Measurements from ENCODE around the gene CDPF1. TPM values are rescaled to one million over a fixed set of nuclear protein-coding genes. Genes with fewer than 3 reads are reported as not detected.
A peak's percentile ranks its signal among the peaks of the same experiment; 100 is the strongest.

CDPF1 gene
- total and polyA plus RNA-seq, 2 of the 13 experiments (the other 11 are each of a cell fraction or from before 2014, with no cell fraction given): 5.2 to 8.1 TPM

DNA sequence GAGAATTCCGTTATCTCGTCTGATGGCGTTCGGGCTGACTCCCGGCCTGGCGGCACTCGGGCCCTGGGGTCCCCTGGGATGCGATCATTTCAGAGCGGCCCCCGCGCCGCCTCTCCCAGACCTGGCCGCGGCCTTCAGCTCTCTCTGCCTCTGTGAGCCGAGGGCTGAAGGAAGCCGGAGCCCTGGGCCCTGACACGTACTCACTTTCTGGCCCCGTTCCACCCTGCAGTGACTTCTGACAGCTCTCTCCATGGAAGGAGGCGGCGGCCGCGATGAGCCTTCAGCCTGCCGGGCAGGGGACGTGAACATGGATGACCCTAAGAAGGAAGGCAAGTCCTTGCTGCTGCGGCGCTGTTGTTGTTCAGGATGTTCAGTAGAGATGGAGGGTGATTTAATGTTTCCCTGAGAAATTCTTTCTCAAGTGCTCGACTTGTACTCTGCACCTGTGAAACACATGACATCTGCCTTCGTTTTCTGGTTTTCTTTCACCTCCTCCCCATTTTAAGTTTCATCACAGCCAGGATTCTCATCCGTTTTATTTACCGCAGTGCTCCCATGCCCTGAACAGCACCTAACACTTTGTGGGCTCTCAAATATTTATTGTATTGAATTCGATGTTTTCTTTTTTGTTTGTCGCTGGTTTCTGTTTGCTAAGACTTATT lies 47.2 kb upstream of the CDPF1 start (continued):
- TF ChIP-seq, protein P1, sequence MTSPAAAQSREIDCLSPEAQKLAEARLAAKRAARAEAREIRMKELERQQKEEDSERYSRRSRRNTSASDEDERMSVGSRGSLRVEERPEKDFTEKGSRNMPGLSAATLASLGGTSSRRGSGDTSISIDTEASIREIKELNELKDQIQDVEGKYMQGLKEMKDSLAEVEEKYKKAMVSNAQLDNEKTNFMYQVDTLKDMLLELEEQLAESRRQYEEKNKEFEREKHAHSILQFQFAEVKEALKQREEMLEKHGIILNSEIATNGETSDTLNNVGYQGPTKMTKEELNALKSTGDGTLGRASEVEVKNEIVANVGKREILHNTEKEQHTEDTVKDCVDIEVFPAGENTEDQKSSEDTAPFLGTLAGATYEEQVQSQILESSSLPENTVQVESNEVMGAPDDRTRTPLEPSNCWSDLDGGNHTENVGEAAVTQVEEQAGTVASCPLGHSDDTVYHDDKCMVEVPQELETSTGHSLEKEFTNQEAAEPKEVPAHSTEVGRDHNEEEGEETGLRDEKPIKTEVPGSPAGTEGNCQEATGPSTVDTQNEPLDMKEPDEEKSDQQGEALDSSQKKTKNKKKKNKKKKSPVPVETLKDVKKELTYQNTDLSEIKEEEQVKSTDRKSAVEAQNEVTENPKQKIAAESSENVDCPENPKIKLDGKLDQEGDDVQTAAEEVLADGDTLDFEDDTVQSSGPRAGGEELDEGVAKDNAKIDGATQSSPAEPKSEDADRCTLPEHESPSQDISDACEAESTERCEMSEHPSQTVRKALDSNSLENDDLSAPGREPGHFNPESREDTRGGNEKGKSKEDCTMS (CRISPR knock-in tag; conservative IDR thresholded peaks at IDR 0.05): no peak
- TF ChIP-seq SRY (CRISPR knock-in tag; IDR thresholded peaks at IDR 0.05) (no peak), ZNF354B (CRISPR knock-in tag; IDR thresholded peaks at IDR 0.05) (no peak), SAP130 (CRISPR knock-in tag; IDR thresholded peaks at IDR 0.05; ENCODE audit: low read depth) (no peak), ZNF614 (CRISPR knock-in tag; IDR thresholded peaks at IDR 0.05; ENCODE audit: borderline replicate concordance) (no peak), ZNF567 (CRISPR knock-in tag; IDR thresholded peaks at IDR 0.05; ENCODE audit: borderline replicate concordance) (0 out of 2 replicates have a peak, but pooled peaks have one; percentile 32), ZSCAN21 (CRISPR knock-in tag; IDR thresholded peaks at IDR 0.05; ENCODE audit: borderline replicate concordance) (no peak), TBL1XR1 (IDR thresholded peaks at IDR 0.05; ENCODE audit: borderline replicate concordance, low read length, partially characterized antibody) (peak; percentile 3), KLF16 (CRISPR knock-in tag; IDR thresholded peaks at IDR 0.05) (no peak), ZNF550 (CRISPR knock-in tag; IDR thresholded peaks at IDR 0.05; ENCODE audit: borderline replicate concordance) (no peak), SIX1 (CRISPR knock-in tag; IDR thresholded peaks at IDR 0.05; ENCODE audit: borderline replicate concordance) (no peak), ZFX (CRISPR knock-in tag; IDR thresholded peaks at IDR 0.05; ENCODE audit: low read depth) (peak; percentile 11; the same call in 1 of the 2 replicates), ASH2L (IDR thresholded peaks at IDR 0.05; ENCODE audit: insufficient read length, low read depth, low read length) (peak; percentile 20), ZNF816 (CRISPR knock-in tag; IDR thresholded peaks at IDR 0.05; ENCODE audit: borderline replicate concordance) (no peak), ZNF788 (CRISPR knock-in tag; IDR thresholded peaks at IDR 0.05; ENCODE audit: borderline replicate concordance) (no peak), ZKSCAN8 (CRISPR knock-in tag; IDR thresholded peaks at IDR 0.05; ENCODE audit: borderline replicate concordance) (no peak), KDM4B (CRISPR knock-in tag; IDR thresholded peaks at IDR 0.05) (no peak), ZNF619 (CRISPR knock-in tag; IDR thresholded peaks at IDR 0.05) (no peak), SMAD3 (CRISPR knock-in tag; IDR thresholded peaks at IDR 0.05) (no peak)
- TF ChIP-seq, protein P2, sequence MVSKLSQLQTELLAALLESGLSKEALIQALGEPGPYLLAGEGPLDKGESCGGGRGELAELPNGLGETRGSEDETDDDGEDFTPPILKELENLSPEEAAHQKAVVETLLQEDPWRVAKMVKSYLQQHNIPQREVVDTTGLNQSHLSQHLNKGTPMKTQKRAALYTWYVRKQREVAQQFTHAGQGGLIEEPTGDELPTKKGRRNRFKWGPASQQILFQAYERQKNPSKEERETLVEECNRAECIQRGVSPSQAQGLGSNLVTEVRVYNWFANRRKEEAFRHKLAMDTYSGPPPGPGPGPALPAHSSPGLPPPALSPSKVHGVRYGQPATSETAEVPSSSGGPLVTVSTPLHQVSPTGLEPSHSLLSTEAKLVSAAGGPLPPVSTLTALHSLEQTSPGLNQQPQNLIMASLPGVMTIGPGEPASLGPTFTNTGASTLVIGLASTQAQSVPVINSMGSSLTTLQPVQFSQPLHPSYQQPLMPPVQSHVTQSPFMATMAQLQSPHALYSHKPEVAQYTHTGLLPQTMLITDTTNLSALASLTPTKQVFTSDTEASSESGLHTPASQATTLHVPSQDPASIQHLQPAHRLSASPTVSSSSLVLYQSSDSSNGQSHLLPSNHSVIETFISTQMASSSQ (IDR thresholded peaks at IDR 0.05; ENCODE audit: low read depth): no peak
- TF ChIP-seq, protein P2 (CRISPR knock-in tag; IDR thresholded peaks at IDR 0.05; ENCODE audit: borderline replicate concordance): 0 out of 2 replicates have a peak, but pooled peaks have one; percentile 4
- TF ChIP-seq, protein P3, sequence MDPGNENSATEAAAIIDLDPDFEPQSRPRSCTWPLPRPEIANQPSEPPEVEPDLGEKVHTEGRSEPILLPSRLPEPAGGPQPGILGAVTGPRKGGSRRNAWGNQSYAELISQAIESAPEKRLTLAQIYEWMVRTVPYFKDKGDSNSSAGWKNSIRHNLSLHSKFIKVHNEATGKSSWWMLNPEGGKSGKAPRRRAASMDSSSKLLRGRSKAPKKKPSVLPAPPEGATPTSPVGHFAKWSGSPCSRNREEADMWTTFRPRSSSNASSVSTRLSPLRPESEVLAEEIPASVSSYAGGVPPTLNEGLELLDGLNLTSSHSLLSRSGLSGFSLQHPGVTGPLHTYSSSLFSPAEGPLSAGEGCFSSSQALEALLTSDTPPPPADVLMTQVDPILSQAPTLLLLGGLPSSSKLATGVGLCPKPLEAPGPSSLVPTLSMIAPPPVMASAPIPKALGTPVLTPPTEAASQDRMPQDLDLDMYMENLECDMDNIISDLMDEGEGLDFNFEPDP (CRISPR knock-in tag; conservative IDR thresholded peaks at IDR 0.05): 0 out of 2 replicates have a peak, but pooled peaks have one; percentile 86

Data from HepG2 (cell line).